Type B pancreatic cell (in vitro differentiated cells): Measurements from ENCODE around the gene KCNQ2. TPM values are rescaled to one million over a fixed set of nuclear protein-coding genes. Genes with fewer than 3 reads are reported as not detected.

Experiments
- DNase-seq: peaks from one replicate; pipeline ENCODE4 v3.0.0; 2021; ENCODE audit warnings: mixed read lengths; ENCODE audit not compliant: unreplicated experiment; ENCODE audit errors: extremely low spot score
- H3K27ac Mint-ChIP-seq: 2 replicates; pipeline ENCODE4 v1.8.0; 2021; ENCODE audit warnings: mild to moderate bottlenecking, mixed read lengths
- H3K27me3 Mint-ChIP-seq: 2 replicates; pipeline ENCODE4 v1.8.0; 2021; ENCODE audit warnings: mixed read lengths
- H3K36me3 Mint-ChIP-seq: 2 replicates; pipeline ENCODE4 v1.8.0; 2021; ENCODE audit warnings: mixed read lengths
- H3K4me1 Mint-ChIP-seq: one replicate; pipeline ENCODE4 v1.8.0; 2021; ENCODE audit warnings: mixed read lengths; ENCODE audit not compliant: unreplicated experiment
- H3K4me3 Mint-ChIP-seq: 2 replicates; pipeline ENCODE4 v1.8.0; 2021; ENCODE audit warnings: mild to moderate bottlenecking, mixed read lengths
- H3K9me3 Mint-ChIP-seq: 2 replicates; pipeline ENCODE4 v1.8.0; 2021; ENCODE audit warnings: mixed read lengths
- CTCF ChIP-seq: fragments of 200-600 bp; sonication (generic); conservative IDR thresholded peaks from 2 replicates; pipeline ENCODE4 v1.5.0; 2021; ENCODE audit warnings: antibody characterized with exemption, mild to moderate bottlenecking
- total RNA-seq: library from RNA; stranded (reverse); gene quantifications from 2 replicates; pipeline ENCODE4 v1.2.1, GENCODE V29; 2021; ENCODE audit warnings: low replicate concordance

KCNQ2 gene
- total RNA-seq, 1 donor from 2014 or later: 47.3 TPM

- Mint-ChIP-seq H3K9me3 (no peaks in the 10 kb centered on the region), H3K4me1 (no peaks in the 10 kb centered on the region), H3K36me3 (no peaks in the 10 kb centered on the region), H3K27ac (no peak overlapping the region), H3K27me3 (no peaks in the 10 kb centered on the region), H3K4me3 (no peak overlapping the region)
- no peak for TF ChIP-seq CTCF
- no peak for DNase-seq
Measured at GRCh38 chr20:63411898-63412631, 60.4 kb downstream of the KCNQ2 start.

GRCh38 chr20:63411151-63411897, 61.1 kb downstream of the KCNQ2 start:
- peak; percentile 12 for TF ChIP-seq CTCF
- Mint-ChIP-seq H3K27me3 (no peaks in the 10 kb centered on the region), H3K9me3 (no peaks in the 10 kb centered on the region), H3K4me1 (no peaks in the 10 kb centered on the region), H3K4me3 (no peak overlapping the region), H3K36me3 (no peaks in the 10 kb centered on the region), H3K27ac (no peak overlapping the region)
- DNase-seq: no peak

- H3K27ac Mint-ChIP-seq: no peak overlapping the region
- no peaks in the 10 kb centered on the region for H3K27me3 Mint-ChIP-seq
- no peaks in the 10 kb centered on the region for H3K4me1 Mint-ChIP-seq
- H3K9me3 Mint-ChIP-seq: no peaks in the 10 kb centered on the region
- no peaks in the 10 kb centered on the region for H3K36me3 Mint-ChIP-seq
- no peak for DNase-seq
- no peak overlapping the region for H3K4me3 Mint-ChIP-seq
- TF ChIP-seq CTCF: no peak
Measured at GRCh38 chr20:63409834-63410435, 62.5 kb downstream of the KCNQ2 start.

- no peak for DNase-seq
- no peak for TF ChIP-seq CTCF
- Mint-ChIP-seq H3K27ac (no peak overlapping the region), H3K9me3 (no peaks in the 10 kb centered on the region), H3K27me3 (no peaks in the 10 kb centered on the region), H3K4me1 (no peaks in the 10 kb centered on the region), H3K4me3 (no peak overlapping the region), H3K36me3 (no peaks in the 10 kb centered on the region)
Measured at GRCh38 chr20:63409066-63409833, 63.2 kb downstream of the KCNQ2 start.

- H3K27ac Mint-ChIP-seq: no peak overlapping the region
- H3K9me3 Mint-ChIP-seq: no peaks in the 10 kb centered on the region
- no peak for TF ChIP-seq CTCF
- H3K4me1 Mint-ChIP-seq: no peaks in the 10 kb centered on the region
- H3K4me3 Mint-ChIP-seq: no peak overlapping the region
- DNase-seq: no peak
- H3K27me3 Mint-ChIP-seq: no peaks in the 10 kb centered on the region
- H3K36me3 Mint-ChIP-seq: no peaks in the 10 kb centered on the region
Measured at GRCh38 chr20:63408684-63409046, 63.8 kb downstream of the KCNQ2 start.
